G401.6 (cell line): ENCODE results near the gene YWHAQ.

ENCODE experiments used
- FAIRE-seq: peaks from 2 replicates; lab custom pipeline; 2012; peaks lifted over from hg19 to GRCh38; lab: Jason Lieb, UNC

YWHAQ gene

GRCh38 chr2:9630736-9631552, at the start of gene YWHAQ:
Gene YWHAQ (minus strand): TSS chr2:9630997. CDS start chr2:9630452, 545 bp downstream.
- FAIRE-seq: peak; percentile 97

GRCh38 chr2:9680082-9680481, 49.3 kb upstream of the YWHAQ start:
- no peak for FAIRE-seq

GRCh38 chr2:9679218-9679617, 48.4 kb upstream of the YWHAQ start:
- FAIRE-seq: no peak

GRCh38 chr2:9678544-9678943, 47.7 kb upstream of the YWHAQ start:
- no peak for FAIRE-seq

- FAIRE-seq: no peak
Measured at GRCh38 chr2:9675415-9676351, 44.9 kb upstream of the YWHAQ start.

- FAIRE-seq: no peak
Measured at GRCh38 chr2:9674891-9675414, 44.2 kb upstream of the YWHAQ start.

GRCh38 chr2:9673914-9674481, 43.2 kb upstream of the YWHAQ start:
- no peak for FAIRE-seq

GRCh38 chr2:9668687-9669345, 38.0 kb upstream of the YWHAQ start:
- FAIRE-seq: no peak

- no peak for FAIRE-seq
Measured at GRCh38 chr2:9667826-9668225, 37.0 kb upstream of the YWHAQ start.

GRCh38 chr2:9666306-9666705, 35.5 kb upstream of the YWHAQ start:
- no peak for FAIRE-seq

GRCh38 chr2:9665898-9666297, 35.1 kb upstream of the YWHAQ start:
- FAIRE-seq: no peak

- no peak for FAIRE-seq
Measured at GRCh38 chr2:9664365-9664764, 33.6 kb upstream of the YWHAQ start.

- no peak for FAIRE-seq
Measured at GRCh38 chr2:9663008-9663879, 32.4 kb upstream of the YWHAQ start.

- no peak for FAIRE-seq
Measured at GRCh38 chr2:9661261-9661660, 30.5 kb upstream of the YWHAQ start.

GRCh38 chr2:9660781-9661180, 30.0 kb upstream of the YWHAQ start:
- no peak for FAIRE-seq

- FAIRE-seq: no peak
Measured at GRCh38 chr2:9660154-9660553, 29.4 kb upstream of the YWHAQ start.

GRCh38 chr2:9658972-9659371, 28.2 kb upstream of the YWHAQ start:
- FAIRE-seq: no peak

- no peak for FAIRE-seq
Measured at GRCh38 chr2:9657731-9658130, 26.9 kb upstream of the YWHAQ start.

GRCh38 chr2:9657083-9657482, 26.3 kb upstream of the YWHAQ start:
- no peak for FAIRE-seq

GRCh38 chr2:9656270-9656766, 25.5 kb upstream of the YWHAQ start:
- no peak for FAIRE-seq
